Cardiac fibroblast (primary cell): ENCODE measurements around the gene ADD1.

ENCODE experiments used
- DNase-seq, 2 donors: peaks; one replicate each; pipeline versions ENCODE4 v3.0.0 to v3.0.0-alpha.2; 2010; ENCODE audit warnings: low read depth in 2 of 2
- H3K4me3 ChIP-seq, 2 donors: replicated peaks in 1 of 2; 1 replicate in 1 of 2; 2 replicates in 1 of 2; pipeline ENCODE4 v1.5.1; 2011; ENCODE audit warnings: low read depth in 2 of 2, low read length in 2 of 2, mild to moderate bottlenecking in 2 of 2, moderate library complexity in 1 of 2
- CTCF ChIP-seq: IDR thresholded peaks from one replicate; pipeline ENCODE4 v1.5.1; 2011; ENCODE audit warnings: low read depth, mild to moderate bottlenecking, low read length, inconsistent platforms

ADD1 gene

GRCh38 chr4:2964706-2965258 lies 121.1 kb downstream of the ADD1 start:
- H3K4me3 ChIP-seq = peak overlapping the region in 1 of 2 donors; percentile 94
- DNase-seq = no peak
- TF ChIP-seq CTCF = no peak

GRCh38 chr4:2965262-2965661 lies 121.6 kb downstream of the ADD1 start:
- TF ChIP-seq CTCF = no peak
- DNase-seq = no peak
- H3K4me3 ChIP-seq = no peak overlapping the region

GRCh38 chr4:2968381-2968780 lies 124.7 kb downstream of the ADD1 start:
- TF ChIP-seq CTCF = no peak
- peak; percentile 23 to 49 for DNase-seq
- no peak overlapping the region for H3K4me3 ChIP-seq

- no peak for TF ChIP-seq CTCF
- DNase-seq = no peak
- H3K4me3 ChIP-seq = no peak overlapping the region
Observed at GRCh38 chr4:2971275-2971674, 127.6 kb downstream of the ADD1 start.

GRCh38 chr4:2977211-2978088 lies 133.8 kb downstream of the ADD1 start:
- TF ChIP-seq CTCF = no peak
- peak; percentile 41 to 66 for DNase-seq

More at GRCh38 chr4:2977211-2978088, 133.8 kb downstream of the ADD1 start:
- no peak overlapping the region for H3K4me3 ChIP-seq
